ENCODE results near the gene PPM1D. TPM values are rescaled to one million over a fixed set of nuclear protein-coding genes. Genes with fewer than 3 reads are reported as not detected.

Gene PPM1D
- total RNA-seq, 2 experiments from 2014 or later = 9.1 to 16.5 TPM

DNA sequence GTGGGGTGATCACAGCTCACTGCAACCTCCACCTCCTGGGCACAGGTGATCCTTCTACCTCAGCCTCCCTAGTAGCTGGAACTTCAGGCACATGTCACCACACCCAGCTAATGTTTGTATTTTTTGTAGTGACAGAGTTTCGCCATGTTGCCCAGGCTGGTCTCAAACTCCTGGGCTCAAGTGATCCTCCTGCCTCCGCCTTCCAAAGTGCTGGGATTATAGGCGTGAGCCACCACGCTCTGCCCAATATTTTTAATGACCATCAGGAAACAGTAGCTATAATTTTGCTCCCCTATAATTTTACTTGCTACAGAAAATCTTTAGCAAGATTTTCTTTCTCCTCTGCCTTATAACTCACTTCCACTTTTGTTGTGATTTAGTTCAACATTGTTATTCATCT, 44.2 kb upstream of the PPM1D start:
- Histone ChIP-seq H3K9me3 (ENCODE audit: low read length) (peaks cover 9% of the 10 kb centered on the region), H3K4me1 (ENCODE audit: insufficient read depth, low read length, poor library complexity, severe bottlenecking) (no peaks in the 10 kb centered on the region), H3K4me3 (ENCODE audit: low read depth, low read length, poor library complexity, severe bottlenecking) (no peak overlapping the region), H3K27ac (ENCODE audit: low read depth, low read length, poor library complexity, severe bottlenecking) (no peak overlapping the region), H2AFZ (ENCODE audit: low read length) (no peak overlapping the region), H3K79me2 (ENCODE audit: insufficient read depth, low read depth, low read length) (no peaks in the 10 kb centered on the region), H3K36me3 (ENCODE audit: insufficient read depth, low read length) (no peaks in the 10 kb centered on the region), H3K4me2 (ENCODE audit: low read length) (no peak overlapping the region), H4K20me1 (ENCODE audit: insufficient read depth, low read length) (no peaks in the 10 kb centered on the region), H3K9me2 (ENCODE audit: insufficient read depth, low read length) (no peaks in the 10 kb centered on the region)
- CTCF ChIA-PET (ENCODE audit: unreplicated experiment) = no interaction called here
- BruUV-seq (replicated peaks) = no TSS peak
- POLR2A ChIA-PET = interaction anchor here (0.7 kb wide), 1 partner anchor 93 kb away, joined by 3 read pairs; no protein-coding TSS in a partner anchor
- DNase-seq (ENCODE audit: low spot score) = no peak
- TF ChIP-seq EZH2phosphoT487 (IDR thresholded peaks at IDR 0.05; ENCODE audit: borderline replicate concordance, low read depth, low read length) = no peak
- TF ChIP-seq, protein P1, sequence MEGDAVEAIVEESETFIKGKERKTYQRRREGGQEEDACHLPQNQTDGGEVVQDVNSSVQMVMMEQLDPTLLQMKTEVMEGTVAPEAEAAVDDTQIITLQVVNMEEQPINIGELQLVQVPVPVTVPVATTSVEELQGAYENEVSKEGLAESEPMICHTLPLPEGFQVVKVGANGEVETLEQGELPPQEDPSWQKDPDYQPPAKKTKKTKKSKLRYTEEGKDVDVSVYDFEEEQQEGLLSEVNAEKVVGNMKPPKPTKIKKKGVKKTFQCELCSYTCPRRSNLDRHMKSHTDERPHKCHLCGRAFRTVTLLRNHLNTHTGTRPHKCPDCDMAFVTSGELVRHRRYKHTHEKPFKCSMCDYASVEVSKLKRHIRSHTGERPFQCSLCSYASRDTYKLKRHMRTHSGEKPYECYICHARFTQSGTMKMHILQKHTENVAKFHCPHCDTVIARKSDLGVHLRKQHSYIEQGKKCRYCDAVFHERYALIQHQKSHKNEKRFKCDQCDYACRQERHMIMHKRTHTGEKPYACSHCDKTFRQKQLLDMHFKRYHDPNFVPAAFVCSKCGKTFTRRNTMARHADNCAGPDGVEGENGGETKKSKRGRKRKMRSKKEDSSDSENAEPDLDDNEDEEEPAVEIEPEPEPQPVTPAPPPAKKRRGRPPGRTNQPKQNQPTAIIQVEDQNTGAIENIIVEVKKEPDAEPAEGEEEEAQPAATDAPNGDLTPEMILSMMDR (conservative IDR thresholded peaks at IDR 0.05; ENCODE audit: low read length) = no peak
- intact Hi-C loops (cut with micrococcal nuclease; ENCODE audit: unreplicated experiment) = no loop called here

DNA sequence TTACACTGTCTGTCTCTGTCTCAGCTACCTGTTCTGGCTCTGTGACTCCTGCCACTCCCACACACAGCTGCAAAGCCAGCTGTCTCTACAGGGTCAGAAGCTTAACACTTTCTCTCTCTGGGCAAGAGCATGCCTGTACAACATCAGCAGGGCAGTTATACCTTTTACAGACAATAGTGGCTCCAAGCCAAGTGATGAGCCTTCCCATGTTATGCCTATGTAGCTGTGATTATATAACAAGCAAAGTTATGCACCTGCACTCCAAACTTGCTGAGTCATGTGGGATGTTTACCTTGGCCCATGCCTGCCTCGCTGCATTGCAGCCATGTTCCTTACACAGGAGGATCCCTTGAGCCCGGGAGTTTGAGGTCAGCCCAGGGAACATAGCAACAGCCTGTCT, 42.2 kb upstream of the PPM1D start:
- no peaks in the 10 kb centered on the region for H3K79me2 ChIP-seq (ENCODE audit: insufficient read depth, low read depth, low read length)
- no peaks in the 10 kb centered on the region for H3K9me2 ChIP-seq (ENCODE audit: insufficient read depth, low read length)
- H4K20me1 ChIP-seq (ENCODE audit: insufficient read depth, low read length) = no peaks in the 10 kb centered on the region
- H3K27ac ChIP-seq (ENCODE audit: low read depth, low read length, poor library complexity, severe bottlenecking) = no peak overlapping the region
- H3K4me1 ChIP-seq (ENCODE audit: insufficient read depth, low read length, poor library complexity, severe bottlenecking) = no peaks in the 10 kb centered on the region
- ChIA-PET CTCF (ENCODE audit: unreplicated experiment) (no interaction called here), POLR2A (interaction anchor here (0.5 kb wide), 1 partner anchor 750 kb away, joined by 5 read pairs; no protein-coding TSS in a partner anchor)
- DNase-seq (ENCODE audit: low spot score) = peak; percentile 78
- no TSS peak for BruUV-seq (replicated peaks)
- H3K36me3 ChIP-seq (ENCODE audit: insufficient read depth, low read length) = no peaks in the 10 kb centered on the region
- TF ChIP-seq, protein P1 (conservative IDR thresholded peaks at IDR 0.05; ENCODE audit: low read length) = no peak
- no peak for TF ChIP-seq EZH2phosphoT487 (IDR thresholded peaks at IDR 0.05; ENCODE audit: borderline replicate concordance, low read depth, low read length)
- H2AFZ ChIP-seq (ENCODE audit: low read length) = no peak overlapping the region
- no peak overlapping the region for H3K4me2 ChIP-seq (ENCODE audit: low read length)
- H3K9me3 ChIP-seq (ENCODE audit: low read length) = peaks cover 9% of the 10 kb centered on the region
- intact Hi-C loops (cut with micrococcal nuclease; ENCODE audit: unreplicated experiment) = no loop called here
- H3K4me3 ChIP-seq (ENCODE audit: low read depth, low read length, poor library complexity, severe bottlenecking) = no peak overlapping the region

DNA sequence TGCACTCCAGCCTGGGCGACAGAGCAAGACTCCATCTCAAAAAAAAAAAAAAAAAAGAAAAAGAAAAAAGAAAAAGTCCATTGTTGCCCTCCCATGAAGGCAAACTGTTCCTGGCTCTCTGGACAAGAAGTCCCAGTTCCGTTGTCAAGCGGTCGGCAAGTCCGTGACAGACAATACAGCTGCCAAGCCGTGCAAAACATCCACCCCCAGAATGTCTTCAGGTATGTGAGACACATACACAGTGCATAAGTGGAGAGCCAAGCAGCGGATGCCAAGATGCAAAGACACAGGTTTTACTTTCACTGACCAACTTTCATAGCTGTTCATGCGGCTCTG, 40.4 kb upstream of the PPM1D start:
- ChIA-PET POLR2A (no interaction called here), CTCF (ENCODE audit: unreplicated experiment) (no interaction called here)
- BruUV-seq (replicated peaks) = no TSS peak
- Histone ChIP-seq H3K79me2 (ENCODE audit: insufficient read depth, low read depth, low read length) (no peaks in the 10 kb centered on the region), H3K36me3 (ENCODE audit: insufficient read depth, low read length) (no peaks in the 10 kb centered on the region), H2AFZ (ENCODE audit: low read length) (no peak overlapping the region), H3K27ac (ENCODE audit: low read depth, low read length, poor library complexity, severe bottlenecking) (no peak overlapping the region), H3K9me3 (ENCODE audit: low read length) (peaks cover 9% of the 10 kb centered on the region), H3K4me2 (ENCODE audit: low read length) (no peak overlapping the region), H4K20me1 (ENCODE audit: insufficient read depth, low read length) (no peaks in the 10 kb centered on the region), H3K9me2 (ENCODE audit: insufficient read depth, low read length) (no peaks in the 10 kb centered on the region), H3K4me3 (ENCODE audit: low read depth, low read length, poor library complexity, severe bottlenecking) (no peak overlapping the region), H3K4me1 (ENCODE audit: insufficient read depth, low read length, poor library complexity, severe bottlenecking) (no peaks in the 10 kb centered on the region)
- intact Hi-C loops (cut with micrococcal nuclease; ENCODE audit: unreplicated experiment) = no loop called here
- no peak for DNase-seq (ENCODE audit: low spot score)
- no peak for TF ChIP-seq EZH2phosphoT487 (IDR thresholded peaks at IDR 0.05; ENCODE audit: borderline replicate concordance, low read depth, low read length)
